Omental fat pad (tissue), 4 donors: Measurements from ENCODE around the gene DEF6. TPM values are rescaled to one million over a fixed set of nuclear protein-coding genes. Genes with fewer than 3 reads are reported as not detected.

Source experiments
- ATAC-seq: fragments of 150-250 bp; one replicate; pipeline ENCODE4 v1.9.1; 2016; ENCODE audit warnings: mild to moderate bottlenecking, moderate library complexity; ENCODE audit not compliant: low FRiP score
- DNase-seq: peaks from one replicate; pipeline ENCODE4 v3.0.0-alpha.2; 2019; ENCODE audit warnings: low spot score
- total RNA-seq, 4 donors: library from RNA; depleted of rRNA; stranded (reverse); fragments of >200 nt; gene quantifications; one replicate each; pipeline ENCODE4 v1.1.0, GENCODE V29; 2016
- TF ChIP-seq, protein P1 (sequence below), 3 donors: fragments of 450-650 bp; IDR thresholded peaks; one replicate each; pipeline ENCODE4 v1.5.1; 2016 to 2017; ENCODE audit warnings: antibody characterized with exemption in 3 of 3, mild to moderate bottlenecking in 3 of 3, moderate library complexity in 2 of 3

Gene DEF6
- total RNA-seq, 4 donors from 2014 or later = 6.6 to 17.4 (median 9.3) TPM

DNA sequence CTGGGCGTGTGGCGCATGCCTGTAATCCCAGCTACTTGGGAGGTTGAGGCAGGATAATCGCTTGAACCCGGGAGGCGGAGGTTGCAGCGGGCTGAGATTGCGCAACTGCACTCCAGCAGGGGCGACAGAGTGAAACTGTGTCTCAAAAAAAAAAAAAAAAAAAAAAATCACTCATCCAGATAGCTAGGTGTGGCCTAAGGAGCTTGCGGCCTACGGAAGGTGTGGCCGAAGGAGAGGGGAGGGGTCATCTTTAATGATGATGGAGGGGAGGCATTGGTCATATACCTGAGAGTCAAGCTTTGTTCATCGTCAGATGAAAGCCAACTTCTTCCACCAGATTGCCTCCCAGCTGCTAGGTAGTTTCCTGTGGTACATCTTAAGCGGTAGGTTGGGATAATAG is 43.9 kb downstream of the DEF6 start:
- DNase-seq (no peak), ATAC-seq (no peak)
- TF ChIP-seq, protein P1, sequence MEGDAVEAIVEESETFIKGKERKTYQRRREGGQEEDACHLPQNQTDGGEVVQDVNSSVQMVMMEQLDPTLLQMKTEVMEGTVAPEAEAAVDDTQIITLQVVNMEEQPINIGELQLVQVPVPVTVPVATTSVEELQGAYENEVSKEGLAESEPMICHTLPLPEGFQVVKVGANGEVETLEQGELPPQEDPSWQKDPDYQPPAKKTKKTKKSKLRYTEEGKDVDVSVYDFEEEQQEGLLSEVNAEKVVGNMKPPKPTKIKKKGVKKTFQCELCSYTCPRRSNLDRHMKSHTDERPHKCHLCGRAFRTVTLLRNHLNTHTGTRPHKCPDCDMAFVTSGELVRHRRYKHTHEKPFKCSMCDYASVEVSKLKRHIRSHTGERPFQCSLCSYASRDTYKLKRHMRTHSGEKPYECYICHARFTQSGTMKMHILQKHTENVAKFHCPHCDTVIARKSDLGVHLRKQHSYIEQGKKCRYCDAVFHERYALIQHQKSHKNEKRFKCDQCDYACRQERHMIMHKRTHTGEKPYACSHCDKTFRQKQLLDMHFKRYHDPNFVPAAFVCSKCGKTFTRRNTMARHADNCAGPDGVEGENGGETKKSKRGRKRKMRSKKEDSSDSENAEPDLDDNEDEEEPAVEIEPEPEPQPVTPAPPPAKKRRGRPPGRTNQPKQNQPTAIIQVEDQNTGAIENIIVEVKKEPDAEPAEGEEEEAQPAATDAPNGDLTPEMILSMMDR (IDR thresholded peaks at IDR 0.05) = no peak

DNA sequence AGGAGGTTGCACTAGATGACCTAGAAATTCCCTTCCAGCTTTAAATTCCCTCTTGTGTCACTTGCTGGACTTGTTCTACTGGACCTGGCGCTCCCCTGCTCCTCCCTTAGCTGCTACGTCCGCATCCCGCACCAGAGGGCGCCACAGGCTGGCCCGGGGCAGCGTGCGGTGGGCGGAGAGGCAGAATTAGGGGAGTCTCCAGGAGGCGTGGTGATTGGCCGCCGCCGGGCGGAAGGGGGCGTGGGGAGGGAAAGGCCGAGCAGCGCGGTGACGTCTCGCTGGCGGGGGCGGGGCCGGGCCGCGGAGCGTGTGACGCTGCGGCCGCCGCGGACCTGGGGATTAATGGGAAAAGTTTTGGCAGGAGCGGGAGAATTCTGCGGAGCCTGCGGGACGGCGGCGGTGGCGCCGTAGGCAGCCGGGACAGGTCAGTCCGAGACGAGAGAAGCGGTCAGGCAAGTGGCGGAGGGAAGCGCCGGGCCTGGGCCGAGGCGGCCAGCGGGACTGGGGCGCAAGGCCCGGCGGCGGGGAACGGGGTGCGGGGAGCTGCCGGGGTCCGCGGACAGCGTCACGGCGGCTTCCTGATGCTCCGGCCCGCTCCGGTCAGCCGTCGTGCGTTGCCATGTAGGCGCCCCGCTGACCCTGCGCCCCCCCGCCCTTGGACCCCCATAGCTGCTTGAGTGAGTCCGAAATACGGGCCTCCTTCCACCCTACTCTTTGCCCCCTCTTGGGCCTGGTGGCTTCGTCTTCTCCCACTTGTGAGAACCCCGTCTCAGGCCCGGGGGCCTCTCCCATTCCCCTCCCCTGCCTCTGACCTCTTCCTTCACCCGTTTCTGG is 44.9 kb downstream of the DEF6 start, which contains the start of gene PPARD:
Gene PPARD, plus strand, starts transcription at position 301 of the 834 bp plus-strand sequence. CDS start 68,530 bp downstream, outside the sequence.
- TF ChIP-seq, protein P1 (IDR thresholded peaks at IDR 0.05) = peak in 2 of 3 donors; percentile 83 to 94
- DNase-seq = peak; percentile 95
- ATAC-seq = peak; percentile 99

DNA sequence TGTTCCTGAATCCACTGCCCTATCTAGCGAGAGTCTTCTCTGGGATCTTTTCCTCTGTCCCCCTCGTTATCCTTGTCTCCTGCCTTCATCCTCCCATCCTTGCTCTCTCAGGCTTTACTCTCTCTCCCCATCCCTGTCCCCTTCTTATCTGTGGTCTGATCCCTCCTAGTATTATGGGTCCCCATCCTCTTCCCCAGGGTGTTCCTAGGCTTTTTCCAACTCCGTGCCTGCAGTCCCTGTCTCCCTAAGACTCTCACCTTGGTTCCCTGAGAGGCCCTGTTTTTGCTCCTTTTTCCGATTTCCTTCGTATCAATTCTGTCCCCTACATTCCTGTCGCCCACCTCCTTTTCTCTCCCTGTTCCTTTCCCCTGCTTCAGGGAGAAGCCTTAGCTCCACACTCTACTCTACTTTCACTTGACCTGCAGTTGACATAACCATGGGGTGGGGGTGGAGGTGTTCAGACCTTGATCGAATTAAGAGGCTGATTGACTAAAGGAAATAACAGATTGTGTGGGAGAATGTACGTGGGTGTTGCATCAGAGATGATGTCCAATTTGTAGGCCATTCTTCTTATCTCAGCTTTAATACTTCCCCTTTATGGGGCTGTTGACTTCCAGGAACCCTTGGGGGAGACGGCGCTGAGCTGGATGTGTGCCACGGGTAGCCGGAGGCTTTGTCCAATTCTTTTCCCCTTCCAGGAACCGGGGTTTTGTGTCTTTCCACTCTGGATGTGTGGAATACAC is 45.6 kb downstream of the DEF6 start:
- TF ChIP-seq, protein P1 (IDR thresholded peaks at IDR 0.05) = no peak
- peak; percentile 19 for ATAC-seq
- no peak for DNase-seq

DNA sequence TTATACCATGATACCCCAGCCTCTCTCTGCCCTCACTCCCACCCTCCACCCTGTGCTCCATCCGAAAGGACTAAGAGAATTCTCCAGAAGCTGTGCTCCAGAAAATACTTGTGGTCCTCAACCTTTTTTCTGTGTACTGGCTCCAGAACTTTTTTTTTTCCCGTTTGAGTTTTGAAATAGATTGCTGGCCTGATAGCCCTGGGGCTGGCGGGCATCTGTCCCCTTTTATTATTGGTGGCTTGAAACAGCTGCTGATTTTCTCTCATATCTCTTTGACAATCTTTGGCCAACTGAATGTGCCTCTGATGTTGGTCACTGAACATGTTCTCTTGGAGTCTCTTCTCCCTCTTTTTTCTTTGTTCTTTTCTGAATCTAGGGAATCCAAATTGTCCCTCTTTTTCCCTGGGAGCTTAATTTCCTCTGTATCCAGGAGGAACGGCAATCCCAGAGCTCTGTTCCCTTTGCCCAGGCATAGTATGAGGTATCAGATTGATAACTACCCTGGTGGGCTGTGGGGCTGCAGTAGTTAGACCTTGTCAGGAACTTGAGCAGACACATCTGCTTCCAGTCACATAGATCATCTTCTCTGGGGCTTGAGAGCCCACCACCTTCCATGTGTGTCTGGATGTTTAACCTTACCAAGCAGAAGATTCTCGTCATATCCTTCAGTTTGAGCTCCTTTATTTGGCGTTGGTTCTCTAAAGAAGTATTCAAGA is 46.4 kb downstream of the DEF6 start:
- DNase-seq (no peak), ATAC-seq (no peak)
- TF ChIP-seq, protein P1 (IDR thresholded peaks at IDR 0.05) = no peak

DNA sequence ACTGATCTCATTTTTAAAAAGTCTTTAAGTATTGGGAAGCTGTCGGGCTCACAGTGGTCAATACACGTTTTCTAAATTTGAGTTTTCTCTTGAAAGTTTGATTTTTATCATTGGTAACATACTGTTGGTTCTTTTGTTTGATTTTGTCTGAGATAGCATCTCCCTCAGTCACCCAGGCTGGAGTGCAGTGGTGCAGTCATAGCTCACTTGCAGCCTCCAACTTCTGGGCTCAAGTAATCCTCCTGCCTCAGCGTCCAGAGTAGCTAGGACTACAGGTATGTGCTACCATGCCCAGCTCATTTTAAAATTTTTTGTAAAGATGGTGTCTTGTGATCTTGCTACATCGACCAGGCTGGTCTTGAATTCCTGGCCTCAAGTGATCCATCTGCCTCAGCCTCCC is 53.8 kb downstream of the DEF6 start:
- ATAC-seq = no peak
- TF ChIP-seq, protein P1 (IDR thresholded peaks at IDR 0.05) = no peak

DNA sequence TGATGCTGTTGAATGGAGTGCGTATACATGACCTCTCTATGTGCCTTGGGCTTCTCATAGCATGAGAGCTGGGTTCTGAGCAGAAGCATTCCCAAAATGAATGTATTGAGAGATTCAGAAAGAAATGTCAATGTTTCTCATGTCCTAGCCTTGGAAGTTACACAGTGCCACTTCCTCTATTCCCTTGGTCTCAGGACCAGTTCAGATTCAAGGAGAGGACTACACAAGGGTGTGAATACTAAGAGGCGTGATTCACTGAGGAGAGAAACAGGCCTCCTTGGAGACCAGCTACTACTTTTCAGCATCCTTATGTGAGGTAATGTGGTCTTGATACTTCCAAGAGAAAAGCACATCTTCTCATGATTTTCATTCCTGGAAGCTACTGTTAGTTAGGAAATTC is 55.1 kb downstream of the DEF6 start:
- ATAC-seq (no peak), DNase-seq (no peak)

More for the DNA sequence above, 53.8 kb downstream of the DEF6 start:
- no peak for DNase-seq

More for the DNA sequence above, 55.1 kb downstream of the DEF6 start:
- TF ChIP-seq, protein P1 (IDR thresholded peaks at IDR 0.05) = no peak
